Stimulated activated CD8-positive, alpha-beta memory T cell treated with anti-CD3 and anti-CD28 coated beads, Interleukin-7, amount 100 ng/mL, for 1 hour (primary cell): ENCODE results near the gene CHTF8.

ENCODE experiments used
- DNase-seq, 2 donors: peaks; one replicate each; pipeline ENCODE4 v3.0.0-alpha.2; 2020; ENCODE audit warnings: low read depth in 2 of 2

CHTF8 gene

DNA sequence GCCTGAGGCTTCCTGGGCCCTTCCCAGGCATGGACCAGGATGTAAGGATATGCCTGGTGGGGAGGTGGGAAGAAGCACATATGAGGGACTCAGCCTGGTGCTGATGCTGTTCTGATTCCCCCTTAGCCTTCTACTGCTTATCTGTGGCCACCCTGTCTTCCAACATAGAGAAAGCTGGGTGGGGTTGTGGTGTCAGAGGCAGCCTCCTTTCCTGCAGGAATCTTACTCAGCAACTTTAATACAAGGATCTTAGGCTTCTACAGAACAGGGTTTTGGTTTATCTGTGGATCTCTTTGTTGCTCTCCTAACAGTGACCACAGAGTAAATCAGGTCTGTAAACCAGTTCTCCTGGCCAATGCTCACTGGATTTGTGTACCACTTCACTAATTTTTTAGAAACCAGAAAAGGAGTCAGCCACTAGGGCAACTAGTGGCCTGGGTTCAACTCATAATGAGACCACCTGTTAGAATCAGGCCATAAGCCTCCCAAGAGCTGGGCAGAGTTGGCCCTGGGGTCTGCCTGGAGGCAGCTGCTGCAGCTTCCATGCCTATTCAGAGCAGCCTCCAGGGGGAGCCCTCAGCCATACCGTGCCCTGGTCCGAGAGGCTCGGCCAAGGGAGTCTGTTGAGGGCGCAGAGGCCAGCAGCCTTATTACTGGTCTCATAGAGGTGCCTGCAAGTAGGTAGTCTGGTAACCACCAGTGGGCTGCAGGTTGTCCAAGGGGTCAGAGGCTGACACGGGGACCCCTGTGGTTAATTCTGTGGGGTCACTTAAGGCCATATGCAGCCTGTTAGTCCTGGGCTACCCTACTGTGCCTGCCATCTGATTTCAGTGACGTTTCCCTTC lies 19.9 kb downstream of the CHTF8 start:
- DNase-seq: peak in 1 of 2 donors; percentile 14

- DNase-seq: no peak
Measured at GRCh38 chr16:69111876-69112230, 20.5 kb downstream of the CHTF8 start.

GRCh38 chr16:69111216-69111875 lies 21.0 kb downstream of the CHTF8 start:
- no peak for DNase-seq

GRCh38 chr16:69110406-69110805 lies 22.0 kb downstream of the CHTF8 start:
- no peak for DNase-seq

DNA sequence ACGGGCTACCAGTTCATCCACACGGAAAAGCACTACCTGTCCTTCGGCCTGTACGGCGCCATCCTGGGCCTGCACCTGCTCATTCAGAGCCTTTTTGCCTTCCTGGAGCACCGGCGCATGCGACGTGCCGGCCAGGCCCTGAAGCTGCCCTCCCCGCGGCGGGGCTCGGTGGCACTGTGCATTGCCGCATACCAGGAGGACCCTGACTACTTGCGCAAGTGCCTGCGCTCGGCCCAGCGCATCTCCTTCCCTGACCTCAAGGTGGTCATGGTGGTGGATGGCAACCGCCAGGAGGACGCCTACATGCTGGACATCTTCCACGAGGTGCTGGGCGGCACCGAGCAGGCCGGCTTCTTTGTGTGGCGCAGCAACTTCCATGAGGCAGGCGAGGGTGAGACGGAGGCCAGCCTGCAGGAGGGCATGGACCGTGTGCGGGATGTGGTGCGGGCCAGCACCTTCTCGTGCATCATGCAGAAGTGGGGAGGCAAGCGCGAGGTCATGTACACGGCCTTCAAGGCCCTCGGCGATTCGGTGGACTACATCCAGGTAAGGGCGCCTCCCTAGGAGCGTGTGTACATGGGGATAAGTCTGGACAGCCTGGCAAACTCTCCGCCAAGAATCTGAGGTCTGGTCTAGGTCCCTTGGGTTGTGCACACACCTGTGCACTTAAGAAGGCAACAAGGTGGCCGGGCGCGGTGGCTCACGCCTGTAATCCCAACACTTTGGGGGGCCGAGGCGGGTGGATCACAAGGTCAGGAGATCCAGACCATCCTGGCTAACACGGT lies 22.7 kb downstream of the CHTF8 start:
- no peak for DNase-seq

DNA sequence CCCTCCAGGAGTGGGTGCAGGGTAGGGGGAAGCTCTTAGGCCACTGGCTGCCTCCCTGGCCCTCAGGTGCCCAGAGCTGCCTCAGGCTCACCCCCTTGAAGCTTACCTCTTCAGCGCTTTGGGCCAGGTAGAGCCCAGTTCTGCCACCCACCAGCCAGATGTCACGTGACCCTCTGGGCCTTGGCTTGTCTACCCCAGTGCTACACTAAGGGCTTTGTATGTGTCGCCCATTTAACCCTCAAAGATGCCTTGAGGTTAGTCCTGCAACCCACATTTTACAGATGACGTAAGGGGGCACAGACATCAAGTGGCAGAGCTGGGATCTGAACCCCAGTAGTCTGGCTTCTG lies 23.5 kb downstream of the CHTF8 start:
- no peak for DNase-seq

- no peak for DNase-seq
Measured at GRCh38 chr16:69108064-69108904, 24.1 kb downstream of the CHTF8 start.

- DNase-seq: no peak
Measured at GRCh38 chr16:69107316-69107962, 24.9 kb downstream of the CHTF8 start.

DNA sequence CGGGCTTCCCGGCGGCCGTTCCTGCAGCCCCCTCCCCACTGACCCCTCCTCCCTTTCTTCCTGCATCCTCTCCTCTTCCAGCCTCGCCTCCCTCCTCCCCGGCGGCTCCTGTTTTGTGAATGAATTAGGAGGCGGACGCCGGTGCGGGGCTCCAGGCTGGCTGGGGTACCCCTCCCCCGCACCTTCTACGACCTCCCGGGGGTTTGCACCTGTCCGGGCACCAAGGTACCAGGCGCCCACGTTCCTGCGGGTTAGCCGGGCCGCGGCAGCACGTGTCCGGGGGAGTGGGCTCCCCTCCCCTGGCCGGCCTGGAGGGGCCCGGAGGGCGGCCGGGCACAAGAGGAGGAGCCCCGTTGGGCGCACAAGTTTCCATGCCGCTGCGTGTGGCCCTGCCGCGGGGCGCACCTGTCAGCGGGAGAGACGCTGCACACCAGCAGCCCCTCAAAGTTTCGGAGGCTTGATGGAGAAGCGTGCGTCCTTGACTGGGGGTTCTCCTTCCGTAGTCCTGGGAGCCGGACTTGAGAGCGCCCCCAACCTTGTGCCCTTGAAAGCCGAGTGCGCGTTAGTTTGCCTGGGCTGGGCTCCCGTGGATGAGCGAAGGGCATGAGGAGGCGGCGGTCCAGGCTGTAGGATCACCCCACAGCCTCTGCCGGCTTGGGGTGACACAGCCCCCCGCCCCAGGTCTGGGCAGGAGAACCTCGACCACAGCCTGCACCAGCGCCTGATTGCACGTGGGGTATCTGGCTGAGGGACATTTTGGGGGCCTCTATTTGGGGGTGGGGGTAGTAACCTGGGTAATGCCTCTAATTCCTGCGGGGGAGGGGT lies 25.7 kb downstream of the CHTF8 start:
- no peak for DNase-seq

DNA sequence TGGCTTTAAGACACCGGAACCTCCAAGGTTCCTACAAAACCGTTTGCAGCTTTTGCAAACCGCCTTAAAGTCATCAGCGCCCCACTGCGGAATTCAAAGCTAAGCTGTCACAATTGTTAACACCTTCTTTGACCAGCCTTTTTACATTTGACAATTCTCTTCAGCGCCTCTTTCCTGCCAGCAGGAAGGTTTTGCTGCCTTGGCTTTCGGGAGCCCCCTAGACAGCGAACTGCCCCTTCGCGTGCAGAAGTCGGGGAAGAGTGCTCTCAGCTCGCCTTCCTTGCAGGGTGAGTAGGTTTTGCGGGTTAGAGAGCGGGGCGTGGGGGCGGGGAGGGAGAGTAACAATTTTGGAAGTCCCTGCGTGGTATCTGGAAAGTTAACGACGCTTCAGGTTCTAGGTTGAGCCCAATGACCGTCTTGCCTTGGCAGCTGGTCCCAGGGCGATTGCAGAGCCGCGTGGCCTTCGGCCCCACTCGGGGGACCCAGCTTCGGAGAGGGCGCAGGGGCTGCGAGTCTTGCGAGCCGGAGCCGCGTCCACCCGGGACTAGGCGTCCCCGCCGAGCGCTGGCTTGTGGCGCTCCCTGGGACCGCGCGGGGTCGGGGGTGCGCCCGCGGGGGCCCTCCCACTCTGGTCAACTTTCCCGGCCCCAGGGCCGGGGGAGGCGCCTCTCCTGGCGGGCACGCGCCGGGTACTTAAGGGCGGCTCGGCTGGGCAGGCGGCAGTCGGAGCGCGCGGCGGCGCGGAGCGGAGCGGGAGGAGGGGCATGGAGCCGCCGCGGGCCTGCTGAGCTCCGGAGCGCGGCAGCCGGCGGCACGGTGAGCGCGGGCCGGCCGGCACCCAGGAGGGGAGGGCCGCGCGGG lies 26.7 kb downstream of the CHTF8 start, which contains the start of gene HAS3:
HAS3 (plus strand) TSS at position 153 of the 861 bp plus-strand sequence. CDS start 3,743 bp downstream, outside the sequence.
- no peak for DNase-seq

GRCh38 chr16:69100071-69100691 lies 32.2 kb downstream of the CHTF8 start:
- DNase-seq: no peak

DNA sequence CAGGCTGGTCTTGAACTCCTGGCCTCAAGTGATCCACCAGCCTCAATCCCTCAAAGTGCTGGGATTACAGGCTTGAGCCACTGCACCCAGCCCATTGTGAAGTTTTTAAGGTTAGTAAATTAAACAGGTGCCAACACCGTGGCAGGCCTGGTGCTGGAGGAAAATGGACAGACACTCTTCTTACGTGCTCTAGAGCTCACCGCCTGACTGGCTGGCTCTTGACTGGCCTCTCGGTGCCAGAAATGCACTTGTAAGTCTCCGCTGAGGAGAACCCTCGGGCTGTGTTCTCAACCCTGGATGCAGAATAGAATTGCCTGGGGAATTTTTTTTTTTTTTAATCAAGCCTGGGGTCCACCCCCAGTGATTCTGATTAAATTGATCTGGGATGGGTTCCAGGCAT lies 37.2 kb downstream of the CHTF8 start:
- DNase-seq: no peak

- DNase-seq: no peak
Measured at GRCh38 chr16:69094501-69094900, 37.9 kb downstream of the CHTF8 start.

GRCh38 chr16:69093974-69094373 lies 38.4 kb downstream of the CHTF8 start:
- DNase-seq: no peak

GRCh38 chr16:69089091-69089910 lies 43.1 kb downstream of the CHTF8 start:
- DNase-seq: no peak

GRCh38 chr16:69088684-69089083 lies 43.7 kb downstream of the CHTF8 start:
- DNase-seq: no peak

DNA sequence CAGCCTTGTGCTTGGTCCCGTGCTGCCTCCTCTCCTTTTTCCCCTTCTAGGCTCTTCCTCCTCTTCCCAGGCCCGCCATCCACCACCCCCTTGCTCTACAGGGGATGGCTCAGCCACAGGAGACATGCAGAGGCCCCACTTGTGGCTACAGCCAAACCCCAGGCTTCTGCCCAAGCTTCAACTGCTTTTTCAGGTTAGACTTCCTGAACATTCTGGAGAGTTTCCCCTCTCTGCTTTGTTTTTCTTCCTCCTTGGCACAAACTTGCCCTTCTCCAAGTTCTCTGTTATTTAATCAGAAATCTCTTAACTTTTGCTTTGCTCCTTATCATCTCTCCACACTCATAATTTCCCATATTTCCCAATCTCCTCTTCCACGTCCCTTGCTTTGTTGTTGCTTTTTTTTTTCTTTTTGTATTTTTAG lies 45.2 kb downstream of the CHTF8 start:
- DNase-seq: no peak
